ENCODE measurements around the gene IL17RD.

Gene IL17RD

GRCh38 chr3:57064572-57064971, 100.6 kb downstream of the IL17RD start:
- no peak overlapping the region for H3K4me3 ChIP-seq (ENCODE audit: low read depth, low read length)
- TF ChIP-seq CTCF (IDR thresholded peaks at IDR 0.05; ENCODE audit: low read depth, low read length) = no peak

DNA sequence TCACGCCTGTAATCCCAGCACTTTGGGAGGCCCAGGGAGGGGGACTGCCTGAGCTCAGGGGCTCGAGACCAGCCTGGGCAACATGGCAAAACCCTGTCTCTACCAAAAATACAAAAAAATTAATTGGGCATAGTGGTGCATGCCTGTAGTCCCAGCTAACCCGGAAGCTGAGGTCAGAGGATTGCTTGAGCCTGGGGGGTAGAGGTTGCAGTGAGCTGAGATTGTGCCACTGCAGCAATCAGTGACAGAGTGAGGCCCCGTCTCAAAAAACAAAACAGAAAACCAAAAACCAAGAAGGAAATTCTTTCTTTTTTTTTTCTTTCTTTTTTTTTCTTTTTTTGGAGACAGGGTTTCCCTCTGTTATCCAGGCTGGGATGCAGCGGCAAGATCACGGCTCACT, 101.2 kb downstream of the IL17RD start:
- no peak overlapping the region for H3K4me3 ChIP-seq (ENCODE audit: low read depth, low read length)
- TF ChIP-seq CTCF (IDR thresholded peaks at IDR 0.05; ENCODE audit: low read depth, low read length) = no peak

DNA sequence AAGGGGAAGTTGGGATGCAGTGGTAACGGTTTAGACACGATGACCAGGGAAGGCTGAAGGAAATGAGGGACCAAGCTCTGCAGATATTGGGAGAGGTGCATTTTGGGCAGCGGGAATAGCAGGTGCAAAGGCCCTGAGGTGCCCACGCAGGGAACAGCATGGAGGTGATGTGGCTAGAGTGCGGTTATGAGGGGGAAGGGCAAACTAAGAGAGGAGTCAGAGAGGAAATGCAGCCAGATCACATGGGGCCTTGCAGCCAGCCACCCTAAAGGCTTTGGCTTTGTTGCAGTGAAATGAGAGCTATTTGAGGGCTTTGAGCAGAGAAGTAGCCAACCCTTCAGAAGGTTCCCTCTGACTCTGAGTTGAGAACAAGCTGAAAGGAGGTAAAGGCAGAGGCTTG, 102.1 kb downstream of the IL17RD start:
- TF ChIP-seq CTCF (IDR thresholded peaks at IDR 0.05; ENCODE audit: low read depth, low read length) = no peak
- no peak overlapping the region for H3K4me3 ChIP-seq (ENCODE audit: low read depth, low read length)

DNA sequence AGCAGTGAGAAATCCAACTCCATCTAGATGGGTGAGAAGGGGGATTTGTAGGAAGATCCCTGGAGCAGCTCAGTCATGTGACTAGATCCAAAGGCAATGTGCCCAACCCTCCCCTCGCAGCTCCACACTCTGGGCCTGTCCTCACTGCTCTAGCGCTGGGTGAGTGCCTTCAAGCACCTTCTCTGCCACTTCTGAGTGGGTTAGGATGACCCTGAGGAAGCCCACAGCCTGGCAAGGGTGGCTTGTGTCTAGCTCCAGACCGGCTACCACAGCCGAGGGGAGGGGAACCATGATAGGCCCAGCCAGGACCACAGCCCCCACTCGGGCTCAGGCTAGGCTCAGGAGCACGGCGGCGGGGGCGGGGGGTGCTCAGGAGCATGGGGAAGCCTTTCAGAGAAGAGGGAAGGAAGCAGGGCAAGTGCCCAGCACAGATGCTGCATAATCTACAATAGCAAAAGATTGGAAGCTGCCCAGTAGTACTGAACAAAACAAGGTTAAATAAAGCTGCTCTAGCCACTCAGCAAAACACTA, 103.0 kb downstream of the IL17RD start:
- no peak for TF ChIP-seq CTCF (IDR thresholded peaks at IDR 0.05; ENCODE audit: low read depth, low read length)
- no peak overlapping the region for H3K4me3 ChIP-seq (ENCODE audit: low read depth, low read length)

DNA sequence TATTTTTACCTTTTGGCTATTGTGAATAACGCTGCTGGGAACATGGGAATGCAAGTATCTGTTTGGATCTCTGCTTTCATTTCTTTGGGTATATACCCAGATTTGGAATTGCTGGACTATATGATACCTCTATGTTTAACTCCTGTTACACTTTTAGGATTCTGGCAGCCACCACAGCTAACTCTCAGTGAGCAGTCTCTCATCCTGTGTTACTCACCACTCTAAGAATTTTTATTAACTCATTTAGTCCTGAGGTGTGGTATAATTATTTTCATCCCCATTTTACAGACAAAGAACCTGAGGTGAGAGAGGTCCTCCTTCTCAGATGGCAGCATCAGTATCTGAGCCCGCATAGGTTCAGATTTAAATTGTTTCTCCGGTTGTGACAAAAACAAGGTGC, 103.6 kb downstream of the IL17RD start:
- no peak overlapping the region for H3K4me3 ChIP-seq (ENCODE audit: low read depth, low read length)
- TF ChIP-seq CTCF (IDR thresholded peaks at IDR 0.05; ENCODE audit: low read depth, low read length) = no peak

- TF ChIP-seq CTCF (IDR thresholded peaks at IDR 0.05; ENCODE audit: low read depth, low read length) = no peak
- H3K4me3 ChIP-seq (ENCODE audit: low read depth, low read length) = no peak within 1 kb of the TSS
Observed at GRCh38 chr3:57060089-57060821, 104.9 kb downstream of the IL17RD start, which contains the start of gene SPATA12. Gene SPATA12, plus strand, starts transcription at chr3:57060664. Its CDS starts 13,031 bp downstream, at chr3:57073695.

- no peak for TF ChIP-seq CTCF (IDR thresholded peaks at IDR 0.05; ENCODE audit: low read depth, low read length)
- no peak overlapping the region for H3K4me3 ChIP-seq (ENCODE audit: low read depth, low read length)
Observed at GRCh38 chr3:57059411-57059810, 105.7 kb downstream of the IL17RD start.

All from WI38 (cell line).